Upper lobe of left lung (tissue), 4 donors: ENCODE results near the gene EGFR.

ENCODE experiments used
- CTCF ChIP-seq, 6 experiments: fragments of 450-650 bp in 4 of 6; fragments of 200-600 bp in 2 of 6; sonication (generic) in 2 of 6; IDR thresholded peaks; one replicate each; pipeline ENCODE4 v1.5.1; 2016 to 2019; ENCODE audit warnings: antibody characterized with exemption in 6 of 6
- EP300 ChIP-seq, 4 donors: sonication (generic); formaldehyde crosslinking; IDR thresholded peaks; one replicate each; pipeline ENCODE4 v1.5.1; 2017; ENCODE audit warnings: antibody characterized with exemption in 4 of 4, control low read depth in 2 of 4
- POLR2A ChIP-seq, 4 donors: fragments of 450-650 bp; IDR thresholded peaks; one replicate each; pipeline ENCODE4 v1.5.1; 2016 to 2017; ENCODE audit warnings: antibody characterized with exemption in 4 of 4, mild to moderate bottlenecking in 2 of 4
- POLR2AphosphoS5 ChIP-seq, 2 donors: sonication (generic); formaldehyde crosslinking; IDR thresholded peaks; one replicate each; pipeline ENCODE4 v1.5.1; 2017; ENCODE audit warnings: antibody characterized with exemption in 2 of 2

GRCh38 chr7:55134359-55134725, 115.5 kb downstream of the EGFR start:
- TF ChIP-seq POLR2A (IDR thresholded peaks at IDR 0.05) (no peak), CTCF (IDR thresholded peaks at IDR 0.05) (no peak), EP300 (IDR thresholded peaks at IDR 0.05) (no peak), POLR2AphosphoS5 (IDR thresholded peaks at IDR 0.05) (no peak)
